Omental fat pad (tissue), 4 donors: ENCODE measurements around the gene CYP11A1. TPM values are rescaled to one million over a fixed set of nuclear protein-coding genes. Genes with fewer than 3 reads are reported as not detected.
"Not testable (repeated sequence)": the region's sequence is repeated elsewhere in the genome, so short reads cannot be mapped to it uniquely, and the experiment has no call there.

Source experiments
- ATAC-seq: fragments of 150-250 bp; one replicate; pipeline ENCODE4 v1.9.1; 2016; ENCODE audit warnings: mild to moderate bottlenecking, moderate library complexity; ENCODE audit not compliant: low FRiP score
- DNase-seq: peaks from one replicate; pipeline ENCODE4 v3.0.0-alpha.2; 2019; ENCODE audit warnings: low spot score
- total RNA-seq, 4 donors: library from RNA; depleted of rRNA; stranded (reverse); fragments of >200 nt; gene quantifications; one replicate each; pipeline ENCODE4 v1.1.0, GENCODE V29; 2016
- TF ChIP-seq, protein P1 (sequence below), 3 donors: fragments of 450-650 bp; IDR thresholded peaks; one replicate each; pipeline ENCODE4 v1.5.1; 2016 to 2017; ENCODE audit warnings: antibody characterized with exemption in 3 of 3, mild to moderate bottlenecking in 3 of 3, moderate library complexity in 2 of 3

Gene CYP11A1
- total RNA-seq, 4 donors from 2014 or later = 1.3 to 4.8 (median 1.4) TPM

DNA sequence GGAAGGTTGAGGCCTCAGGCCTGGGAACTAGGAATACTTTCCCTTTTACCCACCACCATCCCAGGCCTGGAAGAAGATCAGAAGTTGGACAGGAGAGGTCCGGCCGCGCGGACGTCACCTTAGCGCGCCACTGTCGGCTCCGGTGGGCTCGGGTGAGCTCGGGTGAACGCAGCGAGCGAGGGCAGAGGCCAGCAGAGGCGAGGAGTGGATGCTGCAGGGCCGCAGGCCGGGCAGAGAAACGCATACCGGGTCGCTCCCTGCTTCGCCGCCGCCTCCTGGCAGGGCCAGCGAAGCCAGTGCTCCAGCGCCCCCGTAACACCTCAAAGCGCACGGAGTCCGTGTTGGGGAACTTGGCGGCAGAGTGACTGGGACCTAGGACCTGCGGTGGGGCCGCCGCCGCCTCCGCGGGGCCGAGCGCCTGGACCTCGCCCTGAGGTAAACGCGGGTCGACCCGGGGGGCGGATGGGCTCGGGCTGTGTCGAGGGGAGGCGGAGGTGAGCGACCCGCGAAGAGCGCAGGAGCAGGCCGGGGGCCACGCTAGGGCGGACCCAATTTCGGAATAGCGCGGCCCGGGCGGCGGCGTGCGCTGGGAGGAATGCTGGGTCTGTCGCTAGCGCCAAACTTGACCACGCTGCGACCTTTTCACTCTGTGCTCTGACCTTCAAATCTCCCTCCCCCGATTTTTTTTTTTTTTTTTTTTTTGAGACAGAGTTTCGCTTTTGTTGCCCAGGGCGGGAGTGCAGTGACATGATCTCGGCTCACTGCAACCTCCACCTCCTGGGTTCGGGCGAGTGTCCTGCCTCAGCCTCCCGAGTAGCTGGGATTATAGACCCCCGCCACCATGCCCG, 1.6 kb downstream of the CYP11A1 start:
- ATAC-seq (peak; percentile 86), DNase-seq (no peak)
- TF ChIP-seq, protein P1, sequence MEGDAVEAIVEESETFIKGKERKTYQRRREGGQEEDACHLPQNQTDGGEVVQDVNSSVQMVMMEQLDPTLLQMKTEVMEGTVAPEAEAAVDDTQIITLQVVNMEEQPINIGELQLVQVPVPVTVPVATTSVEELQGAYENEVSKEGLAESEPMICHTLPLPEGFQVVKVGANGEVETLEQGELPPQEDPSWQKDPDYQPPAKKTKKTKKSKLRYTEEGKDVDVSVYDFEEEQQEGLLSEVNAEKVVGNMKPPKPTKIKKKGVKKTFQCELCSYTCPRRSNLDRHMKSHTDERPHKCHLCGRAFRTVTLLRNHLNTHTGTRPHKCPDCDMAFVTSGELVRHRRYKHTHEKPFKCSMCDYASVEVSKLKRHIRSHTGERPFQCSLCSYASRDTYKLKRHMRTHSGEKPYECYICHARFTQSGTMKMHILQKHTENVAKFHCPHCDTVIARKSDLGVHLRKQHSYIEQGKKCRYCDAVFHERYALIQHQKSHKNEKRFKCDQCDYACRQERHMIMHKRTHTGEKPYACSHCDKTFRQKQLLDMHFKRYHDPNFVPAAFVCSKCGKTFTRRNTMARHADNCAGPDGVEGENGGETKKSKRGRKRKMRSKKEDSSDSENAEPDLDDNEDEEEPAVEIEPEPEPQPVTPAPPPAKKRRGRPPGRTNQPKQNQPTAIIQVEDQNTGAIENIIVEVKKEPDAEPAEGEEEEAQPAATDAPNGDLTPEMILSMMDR (IDR thresholded peaks at IDR 0.05) = no peak

DNA sequence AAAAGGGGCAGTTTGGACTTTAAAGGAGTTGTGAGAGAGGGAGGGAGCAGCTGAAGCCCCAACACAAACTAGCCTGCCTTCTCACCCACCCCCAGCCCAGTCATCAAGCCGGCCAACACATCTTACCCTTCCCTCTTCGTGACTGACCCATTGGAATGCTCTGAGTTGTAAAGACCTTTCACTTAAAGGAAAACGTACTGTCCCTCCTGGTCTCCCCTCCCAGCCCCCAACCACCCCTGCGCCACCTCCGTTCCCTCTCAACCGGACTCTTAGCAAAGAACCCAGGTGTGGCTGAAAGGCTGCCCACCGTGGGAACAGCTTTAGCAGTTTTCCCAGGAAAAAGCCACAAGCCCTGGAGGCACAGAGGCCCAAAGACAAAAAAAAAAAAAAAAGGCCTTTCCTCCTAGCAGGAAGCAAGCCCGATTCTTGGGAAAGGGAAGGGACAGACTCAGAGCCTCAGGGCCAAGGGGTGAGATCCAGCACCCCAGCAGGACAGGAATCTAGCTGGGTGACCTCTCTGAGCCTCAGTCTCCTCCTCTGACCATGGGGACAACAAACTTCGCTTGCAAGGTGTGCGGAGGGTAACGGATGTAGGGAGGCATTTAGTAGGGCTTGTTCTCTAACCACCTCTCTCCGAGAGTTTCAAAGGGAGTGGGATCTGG, 2.4 kb downstream of the CYP11A1 start:
- TF ChIP-seq, protein P1 (IDR thresholded peaks at IDR 0.05) = no peak
- no peak for ATAC-seq
- no peak for DNase-seq

DNA sequence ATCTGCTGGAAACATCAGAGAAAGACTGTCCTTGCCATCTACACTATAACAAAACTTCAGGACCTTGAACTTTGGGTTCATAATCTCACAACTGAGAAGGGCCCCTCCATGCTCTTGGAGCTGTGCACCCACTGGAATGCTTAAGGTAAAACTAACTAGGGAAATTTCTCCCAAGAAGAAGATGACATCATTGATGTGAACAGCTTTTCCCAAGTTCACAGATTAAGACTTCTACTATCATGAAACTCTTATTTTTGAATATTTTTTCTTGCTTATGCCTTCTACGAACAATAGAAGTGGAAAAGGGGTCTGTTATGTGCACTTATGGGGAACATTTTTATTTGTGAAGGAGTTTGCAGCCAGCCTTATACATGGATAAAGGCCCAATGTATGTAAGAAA, 5.0 kb downstream of the CYP11A1 start:
- TF ChIP-seq, protein P1 (IDR thresholded peaks at IDR 0.05) = no peak
- ATAC-seq (no peak), DNase-seq (no peak)

DNA sequence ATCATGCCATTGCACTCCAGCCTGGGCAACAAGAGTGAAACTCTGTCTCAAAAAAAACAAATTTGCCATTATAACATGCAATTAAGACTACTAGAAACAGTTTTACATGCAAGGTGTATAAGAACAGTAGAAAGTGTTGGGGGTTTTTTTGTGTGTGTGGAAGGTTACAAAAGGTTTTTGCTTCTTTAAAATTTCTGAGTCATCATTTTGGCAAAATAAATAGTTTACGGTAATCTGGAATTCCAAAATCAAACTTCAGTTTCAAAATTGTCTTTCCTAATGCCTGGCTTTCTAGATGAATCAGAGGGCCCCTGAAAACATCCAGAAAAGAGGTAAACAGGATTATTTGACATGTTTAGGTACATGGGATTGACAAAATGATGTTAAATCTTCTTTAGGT, 6.6 kb downstream of the CYP11A1 start:
- DNase-seq, ATAC-seq: not testable (repeated sequence)

DNA sequence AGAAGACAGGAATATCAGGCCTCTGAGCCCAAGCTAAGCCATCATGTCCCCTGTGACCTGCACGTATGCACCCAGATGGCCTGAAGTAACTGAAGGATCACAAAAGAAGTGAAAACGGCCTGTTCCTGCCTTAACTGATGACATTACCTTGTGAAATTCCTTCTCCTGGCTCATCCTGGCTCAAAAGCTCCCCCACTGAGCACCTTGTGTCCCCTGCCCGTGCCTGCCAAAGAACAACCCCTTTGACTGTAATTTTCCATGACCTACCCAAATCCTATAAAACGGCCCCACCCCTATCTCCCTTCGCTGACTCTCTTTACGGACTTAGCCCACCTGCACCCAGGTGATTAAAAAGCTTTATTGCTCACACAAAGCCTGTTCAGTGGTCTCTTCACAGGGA, 8.1 kb downstream of the CYP11A1 start:
- not testable (repeated sequence) for DNase-seq, ATAC-seq

DNA sequence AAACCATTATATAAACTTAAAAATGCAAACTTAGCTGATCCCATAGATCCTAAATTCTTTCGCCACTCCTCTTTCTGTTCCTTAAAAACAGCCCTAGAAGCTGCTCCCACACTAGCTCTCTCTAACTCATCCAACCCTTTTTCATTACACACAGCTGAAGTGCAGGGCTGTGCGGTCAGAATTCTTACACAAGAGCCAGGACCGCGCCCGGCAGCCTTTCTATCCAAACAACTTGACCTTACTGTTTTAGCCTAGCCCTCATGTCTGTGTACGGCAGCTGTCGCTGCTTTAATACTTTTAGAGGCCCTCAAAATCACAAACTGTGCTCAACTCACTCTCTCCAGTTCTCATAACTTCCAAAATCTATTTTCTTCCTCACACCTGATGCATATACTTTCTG, 9.9 kb downstream of the CYP11A1 start:
- DNase-seq, ATAC-seq: not testable (repeated sequence)

DNA sequence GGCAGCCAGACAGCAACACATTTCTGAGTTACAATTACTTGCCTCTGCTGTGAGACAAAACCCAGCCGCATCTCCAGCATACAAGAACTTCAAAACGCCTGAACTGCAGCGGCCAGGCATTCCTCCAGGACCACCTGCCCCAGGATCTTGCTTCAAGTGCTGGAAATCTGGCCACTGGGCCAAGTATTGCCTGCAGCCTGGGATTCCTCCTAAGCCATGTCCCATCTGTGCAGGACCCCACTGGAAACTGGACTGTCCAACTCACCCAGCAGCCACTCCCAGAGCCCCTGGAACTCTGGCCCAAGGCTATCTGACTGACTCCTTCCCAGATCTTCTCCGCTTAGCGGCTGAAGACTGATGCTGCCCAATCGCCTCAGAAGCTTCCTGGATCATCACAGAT, 11.4 kb downstream of the CYP11A1 start:
- not testable (repeated sequence) for ATAC-seq, DNase-seq

DNA sequence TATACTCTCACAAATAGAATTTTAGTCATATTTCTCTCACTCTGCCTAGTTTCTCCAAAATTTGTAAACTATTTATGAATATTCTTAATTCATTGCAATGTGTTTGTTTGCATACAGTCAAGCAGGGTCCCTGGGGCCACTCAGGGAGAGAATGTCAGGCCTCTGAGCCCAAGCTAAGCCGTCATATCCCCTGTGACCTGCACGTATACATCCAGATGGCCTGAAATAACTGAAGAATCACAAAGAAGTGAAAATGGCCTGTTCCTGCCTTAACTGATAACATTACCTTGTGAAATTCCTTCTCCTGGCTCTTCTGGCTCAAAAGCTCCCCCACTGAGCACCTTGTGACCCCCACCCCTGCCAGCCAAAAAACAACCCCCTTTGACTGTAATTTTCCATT, 13.5 kb downstream of the CYP11A1 start:
- DNase-seq, ATAC-seq: not testable (repeated sequence)

DNA sequence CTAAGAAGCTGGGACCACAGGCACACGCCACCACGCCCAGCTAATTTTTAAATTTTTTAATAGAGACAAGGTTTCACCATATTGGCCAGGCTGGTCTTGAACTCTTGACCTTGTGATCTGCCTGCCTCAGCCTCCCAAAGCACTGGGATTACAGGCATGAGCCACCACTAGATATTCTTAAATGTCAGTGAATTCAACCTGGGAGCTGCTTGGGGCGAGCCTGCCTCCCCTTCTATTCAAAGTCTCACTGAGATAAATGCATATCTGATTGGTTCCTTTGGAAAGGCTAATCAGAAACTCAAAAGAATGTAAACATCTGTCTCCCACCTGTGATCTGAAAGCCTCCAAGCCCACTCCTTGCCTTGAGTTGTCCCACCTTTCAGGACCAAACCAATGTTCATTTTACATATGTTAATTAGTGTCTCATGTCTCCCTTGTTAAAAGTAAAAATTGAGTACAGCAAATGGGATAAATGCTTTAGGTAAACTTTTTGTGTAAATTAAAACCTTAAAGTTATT, 15.0 kb downstream of the CYP11A1 start:
- TF ChIP-seq, protein P1 (IDR thresholded peaks at IDR 0.05) = no peak
- no peak for ATAC-seq
- no peak for DNase-seq
